Measurements from ENCODE around the gene HK1. TPM values are rescaled to one million over a fixed set of nuclear protein-coding genes. Genes with fewer than 3 reads are reported as not detected.

Gene HK1
- total RNA-seq, 2 donors from 2014 or later = 73.3 to 83.3 TPM

- no peak overlapping the region for H3K27ac ChIP-seq
- no peaks in the 10 kb centered on the region for H3K4me1 ChIP-seq
- no peak overlapping the region for H3K9ac ChIP-seq (ENCODE audit: low read depth in 2 of 2, low read length in 2 of 2)
- no peak overlapping the region for H3K4me3 ChIP-seq
- no peaks in the 10 kb centered on the region for H3K36me3 ChIP-seq
- no peaks in the 10 kb centered on the region for H3K9me3 ChIP-seq
- DNase-seq = no peak
- TF ChIP-seq CTCF (IDR thresholded peaks at IDR 0.05) = no peak
- intact Hi-C loops (cut with DNase I) = no loop called here
- no peaks in the 10 kb centered on the region for H3K27me3 ChIP-seq
Measured at GRCh38 chr10:69254877-69255276, 23.4 kb upstream of the HK1 start.

- Histone ChIP-seq H3K9me3 (no peaks in the 10 kb centered on the region), H3K4me3 (no peak overlapping the region), H3K4me1 (no peaks in the 10 kb centered on the region), H3K36me3 (no peaks in the 10 kb centered on the region), H3K9ac (ENCODE audit: low read depth in 2 of 2, low read length in 2 of 2) (no peak overlapping the region), H3K27ac (no peak overlapping the region), H3K27me3 (no peaks in the 10 kb centered on the region)
- intact Hi-C loops (cut with DNase I) = no loop called here
- no peak for TF ChIP-seq CTCF (IDR thresholded peaks at IDR 0.05)
- no peak for DNase-seq
Measured at GRCh38 chr10:69259547-69260243, 18.6 kb upstream of the HK1 start.

GRCh38 chr10:69261184-69261583 is 17.1 kb upstream of the HK1 start:
- Histone ChIP-seq H3K36me3 (no peaks in the 10 kb centered on the region), H3K27me3 (no peaks in the 10 kb centered on the region), H3K9me3 (no peaks in the 10 kb centered on the region), H3K9ac (ENCODE audit: low read depth in 2 of 2, low read length in 2 of 2) (no peak overlapping the region), H3K4me1 (no peaks in the 10 kb centered on the region), H3K4me3 (no peak overlapping the region), H3K27ac (no peak overlapping the region)
- no peak for TF ChIP-seq CTCF (IDR thresholded peaks at IDR 0.05)
- no peak for DNase-seq
- intact Hi-C loops (cut with DNase I) = no loop called here

- Histone ChIP-seq H3K4me3 (no peak overlapping the region), H3K27ac (no peak overlapping the region), H3K9ac (ENCODE audit: low read depth in 2 of 2, low read length in 2 of 2) (no peak overlapping the region), H3K27me3 (no peaks in the 10 kb centered on the region), H3K9me3 (no peaks in the 10 kb centered on the region), H3K4me1 (no peaks in the 10 kb centered on the region), H3K36me3 (no peaks in the 10 kb centered on the region)
- DNase-seq = no peak
- TF ChIP-seq CTCF (IDR thresholded peaks at IDR 0.05) = no peak
- intact Hi-C loops (cut with DNase I) = no loop called here
Measured at GRCh38 chr10:69262292-69262751, 16.0 kb upstream of the HK1 start.

GRCh38 chr10:69265521-69265920 is 12.8 kb upstream of the HK1 start:
- DNase-seq = no peak
- H3K27me3 ChIP-seq = no peaks in the 10 kb centered on the region
- no peak overlapping the region for H3K4me3 ChIP-seq
- no peak overlapping the region for H3K27ac ChIP-seq
- H3K9me3 ChIP-seq = no peaks in the 10 kb centered on the region
- no peaks in the 10 kb centered on the region for H3K36me3 ChIP-seq
- no peak for TF ChIP-seq CTCF (IDR thresholded peaks at IDR 0.05)
- intact Hi-C loops (cut with DNase I) = no loop called here
- no peaks in the 10 kb centered on the region for H3K4me1 ChIP-seq
- H3K9ac ChIP-seq (ENCODE audit: low read depth in 2 of 2, low read length in 2 of 2) = peak overlapping the region in 1 of 2 donors; percentile 18
